ENCODE measurements around the gene MAGED2.
"Not testable (repeated sequence)": the region's sequence is repeated elsewhere in the genome, so short reads cannot be mapped to it uniquely, and the experiment has no call there.

Gene MAGED2

GRCh38 chrX:54818221-54818620 lies 10.7 kb downstream of the MAGED2 start:
- DNase-seq (ENCODE audit: low read depth in 3 of 3) = no peak

- DNase-seq (ENCODE audit: low read depth in 3 of 3) = no peak
Measured at GRCh38 chrX:54819201-54819600, 11.7 kb downstream of the MAGED2 start.

GRCh38 chrX:54820737-54821136 lies 13.2 kb downstream of the MAGED2 start:
- no peak for DNase-seq (ENCODE audit: low read depth in 3 of 3)

- no peak for DNase-seq (ENCODE audit: low read depth in 3 of 3)
Measured at GRCh38 chrX:54821310-54821709, 13.8 kb downstream of the MAGED2 start.

GRCh38 chrX:54824195-54824594 lies 16.6 kb downstream of the MAGED2 start:
- no peak for DNase-seq (ENCODE audit: low read depth in 3 of 3)

GRCh38 chrX:54824722-54825121 lies 17.2 kb downstream of the MAGED2 start:
- DNase-seq (ENCODE audit: low read depth in 3 of 3) = no peak

- no peak for DNase-seq (ENCODE audit: low read depth in 3 of 3)
Measured at GRCh38 chrX:54825716-54826438, 18.3 kb downstream of the MAGED2 start.

GRCh38 chrX:54826598-54826997 lies 19.1 kb downstream of the MAGED2 start:
- no peak for DNase-seq (ENCODE audit: low read depth in 3 of 3)

- DNase-seq (ENCODE audit: low read depth in 3 of 3) = no peak
Measured at GRCh38 chrX:54838583-54838982, 31.0 kb downstream of the MAGED2 start.

GRCh38 chrX:54841184-54841874 lies 33.8 kb downstream of the MAGED2 start:
- DNase-seq (ENCODE audit: low read depth in 3 of 3) = not testable (repeated sequence)

- DNase-seq (ENCODE audit: low read depth in 3 of 3) = no peak
Measured at GRCh38 chrX:54842607-54843006, 35.1 kb downstream of the MAGED2 start.

GRCh38 chrX:54843050-54843449 lies 35.5 kb downstream of the MAGED2 start:
- no peak for DNase-seq (ENCODE audit: low read depth in 3 of 3)

- DNase-seq (ENCODE audit: low read depth in 3 of 3) = not testable (repeated sequence)
Measured at GRCh38 chrX:54847700-54848099, 40.2 kb downstream of the MAGED2 start.

- DNase-seq (ENCODE audit: low read depth in 3 of 3) = no peak
Measured at GRCh38 chrX:54865208-54865607, 57.7 kb downstream of the MAGED2 start.
